Middle frontal gyrus (tissue), 1 donor: Measurements from ENCODE around the gene PCDHGA8.
"Not testable (repeated sequence)": the region's sequence is repeated elsewhere in the genome, so short reads cannot be mapped to it uniquely, and the experiment has no call there.

Experiments used
- DNase-seq: peaks from one replicate; pipeline ENCODE4 v3.0.0-alpha.2; 2015; ENCODE audit warnings: low spot score; ENCODE audit errors: extremely low spot score

Gene PCDHGA8

DNA sequence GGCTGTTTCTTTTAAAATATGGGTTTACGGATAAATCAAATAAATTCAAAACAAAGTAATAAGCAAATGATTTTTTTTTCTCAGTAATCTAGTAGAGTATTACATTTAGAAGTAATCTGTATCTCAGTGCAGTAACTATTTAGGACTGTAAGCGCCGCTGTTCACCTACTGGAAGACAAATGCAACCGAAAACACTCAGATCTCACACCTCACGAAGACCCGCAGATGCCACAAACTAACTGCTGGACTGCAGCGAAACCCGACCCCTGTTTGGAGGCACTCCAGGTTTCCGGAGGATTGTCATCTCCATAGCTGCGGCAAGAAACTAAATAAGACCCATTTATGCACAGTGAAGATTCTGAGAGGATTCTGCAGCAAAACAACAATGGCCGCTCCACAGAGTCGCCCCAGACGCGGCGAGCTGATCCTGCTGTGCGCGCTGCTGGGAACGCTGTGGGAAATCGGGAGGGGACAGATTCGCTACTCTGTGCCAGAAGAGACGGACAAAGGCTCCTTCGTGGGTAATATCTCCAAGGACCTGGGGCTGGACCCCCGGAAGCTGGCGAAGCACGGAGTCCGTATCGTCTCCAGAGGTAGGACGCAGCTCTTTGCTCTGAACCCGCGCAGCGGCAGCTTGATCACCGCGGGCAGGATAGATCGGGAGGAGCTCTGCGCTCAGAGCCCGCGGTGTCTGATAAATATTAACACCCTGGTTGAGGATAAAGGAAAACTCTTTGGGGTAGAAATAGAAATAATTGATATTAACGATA is at the start of gene PCDHGA8:
Gene PCDHGA8, plus strand, starts transcription at position 205 of the 770 bp plus-strand sequence. Its CDS starts 181 bp downstream, at position 386.
- DNase-seq, result no peak

DNA sequence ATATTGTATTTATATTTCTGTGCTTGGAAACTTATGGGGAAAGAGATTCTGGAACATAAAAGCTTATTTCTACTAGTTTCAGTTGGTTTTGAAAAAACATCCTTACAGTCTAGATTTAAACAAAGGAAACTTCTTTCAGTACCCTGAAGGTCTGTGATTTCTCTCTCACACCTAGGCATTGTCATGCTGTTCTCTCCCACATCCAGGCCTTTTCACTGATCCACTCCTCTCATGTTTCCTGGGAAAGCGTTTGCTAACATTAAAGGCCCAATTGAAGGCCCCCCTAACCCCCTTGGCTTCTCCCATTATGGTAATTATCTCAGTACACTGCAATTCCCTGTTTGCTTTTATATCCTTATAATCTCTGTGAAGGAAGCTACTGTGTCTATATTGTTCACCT is 49.7 kb upstream of the PCDHGA8 start:
- DNase-seq, result no peak

DNA sequence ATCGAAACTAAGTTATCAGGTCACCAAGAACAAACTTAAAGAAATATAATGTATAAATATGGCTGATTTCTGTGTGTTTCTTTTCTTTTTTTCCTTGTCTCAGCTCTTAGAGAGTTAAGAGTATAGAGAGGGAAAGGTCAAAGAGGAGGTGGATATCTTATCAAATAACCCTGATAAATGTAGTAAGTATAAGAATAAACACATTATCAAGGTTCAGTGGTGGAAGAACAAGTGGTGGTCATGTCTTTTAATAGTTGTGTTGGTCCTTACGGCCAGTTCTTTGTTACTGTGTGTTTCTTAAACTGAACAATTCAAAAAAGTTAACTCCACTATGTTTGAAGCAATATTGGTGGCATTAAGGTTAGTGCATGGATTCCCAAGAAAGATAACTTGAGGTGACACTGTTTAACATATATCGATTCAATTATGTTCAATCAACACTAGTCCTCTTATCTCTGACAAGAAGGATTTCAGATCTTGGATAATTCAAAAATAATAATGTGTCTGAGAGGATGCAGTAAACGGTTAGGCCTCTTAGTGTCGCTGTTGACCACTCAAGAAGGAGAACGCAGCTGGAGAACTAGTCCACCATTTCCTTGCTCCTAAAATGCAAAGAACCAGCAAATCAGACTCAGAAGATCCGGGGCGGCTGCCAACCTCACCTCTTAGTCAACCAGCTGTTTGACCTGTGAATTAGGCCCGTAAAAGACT is 49.0 kb upstream of the PCDHGA8 start, which contains the start of gene PCDHGA3:
Gene PCDHGA3, plus strand, starts transcription at position 588 of the 711 bp plus-strand sequence. CDS start 205 bp downstream, outside the sequence.
- DNase-seq, result no peak

DNA sequence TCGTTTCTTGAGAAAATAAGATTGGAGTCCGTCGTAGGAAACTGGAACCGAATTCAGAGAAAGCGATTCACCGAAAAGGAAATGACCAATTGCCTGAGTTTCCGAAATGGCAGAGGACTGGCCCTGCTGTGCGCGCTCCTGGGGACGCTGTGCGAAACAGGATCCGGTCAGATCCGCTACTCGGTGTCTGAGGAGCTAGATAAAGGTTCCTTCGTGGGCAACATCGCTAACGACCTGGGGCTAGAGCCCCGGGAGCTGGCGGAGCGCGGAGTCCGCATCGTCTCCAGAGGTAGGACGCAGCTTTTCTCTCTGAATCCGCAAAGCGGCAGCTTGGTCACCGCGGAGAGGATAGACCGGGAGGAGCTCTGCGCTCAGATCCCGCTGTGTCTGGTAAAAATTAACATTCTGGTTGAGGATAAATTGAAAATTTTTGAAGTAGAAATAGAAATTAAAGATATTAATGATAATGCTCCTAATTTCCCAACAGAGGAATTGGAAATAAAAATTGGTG is 48.4 kb upstream of the PCDHGA8 start:
- no peak for DNase-seq

DNA sequence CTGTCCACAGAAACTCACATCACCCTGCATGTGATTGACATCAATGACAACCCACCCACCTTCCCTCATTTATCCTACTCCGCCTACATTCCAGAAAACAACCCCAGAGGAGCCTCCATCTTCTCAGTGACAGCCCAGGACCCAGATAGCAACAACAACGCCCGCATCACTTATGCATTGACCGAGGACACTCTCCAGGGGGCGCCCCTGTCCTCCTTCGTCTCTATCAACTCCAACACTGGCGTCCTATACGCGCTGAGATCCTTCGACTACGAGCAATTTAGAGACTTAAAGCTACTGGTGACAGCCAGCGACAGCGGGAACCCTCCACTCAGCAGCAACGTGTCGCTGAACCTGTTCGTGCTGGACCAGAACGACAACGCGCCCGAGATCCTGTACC is 47.1 kb upstream of the PCDHGA8 start:
- no peak for DNase-seq

DNA sequence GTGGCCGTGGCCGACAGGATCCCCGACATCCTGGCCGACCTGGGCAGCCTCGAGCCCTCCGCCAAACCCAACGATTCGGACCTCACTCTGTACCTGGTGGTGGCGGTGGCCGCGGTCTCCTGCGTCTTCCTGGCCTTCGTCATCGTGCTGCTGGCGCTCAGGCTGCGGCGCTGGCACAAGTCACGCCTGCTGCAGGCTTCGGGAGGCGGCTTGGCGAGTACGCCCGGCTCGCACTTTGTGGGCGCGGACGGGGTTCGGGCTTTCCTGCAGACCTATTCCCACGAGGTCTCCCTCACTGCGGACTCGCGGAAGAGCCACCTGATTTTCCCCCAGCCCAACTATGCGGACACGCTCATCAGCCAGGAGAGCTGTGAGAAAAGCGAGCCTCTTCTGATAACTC is 46.4 kb upstream of the PCDHGA8 start:
- not testable (repeated sequence) for DNase-seq

DNA sequence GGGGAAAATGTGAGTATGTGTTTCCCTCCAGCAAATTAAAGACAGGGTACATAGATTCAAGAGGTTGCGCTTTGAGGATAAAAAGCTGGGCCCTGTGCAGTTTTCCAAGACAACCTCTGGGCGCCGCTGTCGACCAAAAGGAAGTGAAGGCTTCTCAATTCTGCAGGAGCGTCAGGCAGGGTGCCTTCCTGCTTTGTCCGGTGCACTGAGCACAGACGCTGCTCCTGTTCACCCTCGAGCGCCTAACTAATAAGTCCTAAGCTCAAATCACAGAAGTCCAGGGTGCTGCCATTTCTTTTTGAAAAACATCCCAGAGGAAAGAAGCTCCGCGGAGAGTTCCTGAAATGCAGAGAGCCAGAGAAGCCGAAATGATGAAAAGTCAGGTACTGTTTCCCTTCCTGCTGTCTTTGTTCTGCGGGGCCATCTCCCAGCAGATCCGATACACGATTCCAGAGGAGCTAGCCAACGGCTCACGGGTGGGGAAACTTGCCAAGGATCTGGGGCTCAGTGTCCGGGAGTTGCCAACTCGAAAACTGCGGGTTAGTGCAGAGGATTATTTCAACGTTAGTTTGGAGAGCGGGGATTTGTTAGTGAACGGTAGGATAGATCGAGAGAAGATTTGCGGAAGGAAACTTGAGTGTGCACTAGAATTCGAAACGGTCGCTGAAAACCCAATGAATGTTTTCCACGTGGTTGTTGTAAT is 42.4 kb upstream of the PCDHGA8 start, which contains the start of gene PCDHGB1:
Gene PCDHGB1, plus strand, starts transcription at position 183 of the 703 bp plus-strand sequence. Its CDS starts 162 bp downstream, at position 345.
- DNase-seq, result no peak

DNA sequence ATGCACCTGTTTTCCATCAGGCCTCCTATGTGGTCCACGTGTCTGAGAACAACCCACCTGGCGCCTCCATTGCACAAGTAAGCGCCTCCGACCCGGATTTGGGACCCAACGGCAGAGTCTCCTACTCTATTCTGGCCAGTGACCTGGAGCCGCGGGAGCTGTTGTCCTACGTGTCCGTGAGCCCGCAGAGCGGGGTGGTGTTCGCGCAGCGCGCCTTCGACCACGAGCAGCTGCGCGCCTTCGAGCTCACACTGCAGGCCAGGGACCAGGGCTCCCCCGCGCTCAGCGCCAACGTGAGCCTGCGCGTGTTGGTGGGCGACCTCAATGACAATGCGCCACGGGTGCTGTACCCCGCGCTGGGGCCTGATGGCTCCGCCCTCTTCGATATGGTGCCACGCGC is 40.8 kb upstream of the PCDHGA8 start:
- no peak for DNase-seq

DNA sequence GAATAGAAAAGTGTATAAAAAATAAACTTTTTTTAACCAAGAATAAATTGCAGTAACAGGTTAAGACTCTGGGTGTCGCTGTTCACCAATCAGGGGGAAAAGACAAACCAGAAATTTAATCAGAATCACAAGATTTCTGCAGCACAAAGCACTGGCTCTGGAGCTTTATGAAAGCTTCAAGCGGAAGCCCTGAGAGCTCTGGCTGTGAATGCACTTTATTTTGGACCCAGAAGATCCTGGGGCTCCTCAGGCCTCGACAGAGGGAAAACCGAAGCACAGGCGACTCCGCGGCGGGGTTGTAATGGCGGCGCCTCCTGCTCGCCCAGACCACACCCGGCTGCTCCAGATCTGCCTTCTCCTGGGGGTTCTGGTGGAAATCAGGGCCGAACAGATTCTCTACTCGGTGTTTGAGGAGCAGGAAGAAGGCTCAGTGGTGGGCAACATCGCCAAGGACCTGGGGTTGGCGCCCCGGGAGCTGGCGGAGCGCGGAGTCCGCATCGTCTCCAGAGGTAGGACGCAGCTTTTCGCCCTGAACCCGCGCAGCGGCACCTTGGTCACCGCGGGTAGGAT is 37.4 kb upstream of the PCDHGA8 start, which contains the start of gene PCDHGA4:
Gene PCDHGA4, plus strand, starts transcription at position 122 of the 570 bp plus-strand sequence. Its CDS starts 87 bp downstream, at position 209.
- DNase-seq, result no peak

DNA sequence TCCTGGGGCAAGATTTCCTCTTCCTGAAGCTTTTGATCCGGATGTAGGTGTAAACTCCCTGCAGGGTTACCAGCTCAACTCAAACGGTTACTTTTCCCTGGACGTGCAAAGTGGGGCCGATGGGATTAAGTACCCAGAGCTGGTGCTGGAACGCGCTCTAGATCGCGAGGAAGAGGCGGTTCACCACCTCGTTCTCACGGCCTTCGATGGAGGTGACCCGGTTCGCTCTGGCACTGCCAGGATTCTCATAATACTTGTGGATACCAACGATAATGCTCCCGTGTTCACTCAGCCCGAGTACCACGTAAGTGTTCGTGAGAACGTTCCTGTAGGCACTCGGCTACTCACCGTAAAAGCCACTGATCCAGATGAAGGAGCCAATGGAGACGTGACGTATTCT is 36.8 kb upstream of the PCDHGA8 start:
- DNase-seq, result no peak

DNA sequence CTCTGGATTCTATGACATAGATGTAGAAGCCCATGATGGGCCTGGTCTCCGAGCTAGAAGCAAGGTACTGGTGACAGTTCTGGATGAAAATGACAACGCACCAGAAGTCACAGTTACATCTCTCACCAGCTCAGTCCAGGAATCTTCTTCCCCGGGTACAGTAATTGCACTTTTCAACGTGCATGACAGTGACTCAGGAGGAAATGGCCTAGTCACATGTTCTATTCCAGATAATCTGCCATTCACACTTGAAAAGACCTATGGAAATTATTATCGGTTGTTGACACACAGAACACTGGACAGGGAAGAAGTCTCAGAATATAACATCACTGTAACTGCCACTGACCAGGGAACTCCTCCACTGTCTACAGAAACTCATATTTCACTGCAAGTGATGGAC is 36.3 kb upstream of the PCDHGA8 start:
- no peak for DNase-seq

DNA sequence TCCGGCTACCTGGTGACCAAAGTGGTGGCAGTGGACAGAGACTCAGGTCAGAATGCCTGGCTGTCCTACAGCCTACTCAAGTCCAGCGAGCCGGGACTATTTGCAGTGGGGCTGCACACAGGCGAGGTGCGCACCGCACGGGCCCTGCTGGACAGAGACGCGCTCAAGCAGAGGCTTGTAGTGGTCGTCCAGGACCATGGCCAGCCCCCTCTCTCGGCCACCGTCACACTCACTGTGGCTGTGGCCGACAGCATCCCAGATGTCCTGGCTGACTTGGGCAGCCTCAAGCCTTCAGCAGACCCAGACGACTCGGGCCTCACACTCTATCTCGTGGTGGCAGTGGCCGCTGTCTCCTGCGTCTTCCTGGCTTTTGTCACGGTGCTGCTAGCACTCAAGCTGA is 35.5 kb upstream of the PCDHGA8 start:
- DNase-seq, result no peak

DNA sequence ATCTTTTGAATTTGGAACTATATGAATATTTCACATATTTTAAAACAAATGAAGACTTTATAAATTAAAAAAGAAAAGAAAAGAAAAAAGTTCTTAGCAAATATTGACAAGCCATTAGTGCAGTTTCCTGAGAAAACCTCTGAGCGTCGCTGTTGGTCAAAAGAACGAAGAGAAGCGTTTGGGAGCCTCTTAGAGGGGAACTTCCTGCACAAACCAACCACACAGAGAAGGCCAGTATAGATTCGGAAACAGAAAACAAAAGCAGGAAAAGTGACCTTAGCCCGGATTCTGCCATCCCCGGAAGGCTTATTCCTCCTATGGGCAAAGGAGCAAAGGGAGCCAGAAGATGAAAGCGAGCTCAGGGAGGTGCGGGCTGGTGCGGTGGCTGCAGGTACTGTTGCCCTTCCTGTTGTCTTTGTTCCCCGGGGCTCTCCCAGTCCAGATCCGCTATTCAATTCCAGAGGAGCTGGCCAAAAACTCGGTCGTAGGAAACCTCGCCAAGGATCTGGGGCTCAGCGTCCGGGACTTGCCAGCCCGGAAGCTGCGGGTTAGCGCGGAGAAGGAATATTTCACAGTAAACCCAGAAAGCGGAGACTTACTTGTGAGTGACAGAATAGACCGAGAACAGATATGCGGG is 32.5 kb upstream of the PCDHGA8 start, which contains the start of gene PCDHGB2:
Gene PCDHGB2, plus strand, starts transcription at position 205 of the 637 bp plus-strand sequence. Its CDS starts 142 bp downstream, at position 347.
- no peak for DNase-seq

DNA sequence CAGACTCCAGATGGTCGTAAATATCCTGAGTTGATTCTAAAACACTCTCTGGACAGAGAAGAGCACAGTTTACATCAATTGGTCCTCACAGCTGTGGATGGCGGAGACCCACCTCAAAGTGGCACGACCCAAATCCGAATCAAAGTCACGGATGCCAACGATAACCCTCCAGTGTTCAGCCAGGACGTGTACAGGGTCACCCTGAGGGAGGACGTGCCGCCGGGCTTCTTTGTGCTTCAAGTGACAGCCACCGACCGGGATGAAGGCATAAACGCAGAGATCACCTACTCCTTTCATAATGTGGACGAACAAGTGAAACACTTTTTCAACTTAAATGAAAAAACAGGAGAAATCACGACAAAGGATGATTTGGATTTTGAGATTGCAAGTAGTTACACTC is 31.7 kb upstream of the PCDHGA8 start:
- DNase-seq, result no peak

DNA sequence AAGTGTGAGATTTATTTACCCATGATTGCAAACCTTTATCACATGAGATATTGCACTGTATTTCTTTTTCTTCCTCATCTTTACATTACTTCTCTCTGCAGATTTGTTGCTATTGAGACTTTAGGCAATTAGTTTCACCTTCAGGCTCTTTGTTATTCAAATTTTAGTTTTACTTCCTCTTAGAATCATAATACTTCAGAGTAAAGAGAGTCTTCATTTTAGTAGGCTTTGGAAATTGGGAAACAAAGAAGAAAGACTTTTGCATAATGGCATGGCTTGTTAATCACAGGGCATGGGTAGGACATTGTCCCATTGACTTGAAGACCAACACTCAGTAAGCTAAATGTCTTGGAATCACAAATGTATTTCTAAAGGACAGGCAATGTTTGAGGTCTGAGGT is 29.7 kb upstream of the PCDHGA8 start:
- no peak for DNase-seq

DNA sequence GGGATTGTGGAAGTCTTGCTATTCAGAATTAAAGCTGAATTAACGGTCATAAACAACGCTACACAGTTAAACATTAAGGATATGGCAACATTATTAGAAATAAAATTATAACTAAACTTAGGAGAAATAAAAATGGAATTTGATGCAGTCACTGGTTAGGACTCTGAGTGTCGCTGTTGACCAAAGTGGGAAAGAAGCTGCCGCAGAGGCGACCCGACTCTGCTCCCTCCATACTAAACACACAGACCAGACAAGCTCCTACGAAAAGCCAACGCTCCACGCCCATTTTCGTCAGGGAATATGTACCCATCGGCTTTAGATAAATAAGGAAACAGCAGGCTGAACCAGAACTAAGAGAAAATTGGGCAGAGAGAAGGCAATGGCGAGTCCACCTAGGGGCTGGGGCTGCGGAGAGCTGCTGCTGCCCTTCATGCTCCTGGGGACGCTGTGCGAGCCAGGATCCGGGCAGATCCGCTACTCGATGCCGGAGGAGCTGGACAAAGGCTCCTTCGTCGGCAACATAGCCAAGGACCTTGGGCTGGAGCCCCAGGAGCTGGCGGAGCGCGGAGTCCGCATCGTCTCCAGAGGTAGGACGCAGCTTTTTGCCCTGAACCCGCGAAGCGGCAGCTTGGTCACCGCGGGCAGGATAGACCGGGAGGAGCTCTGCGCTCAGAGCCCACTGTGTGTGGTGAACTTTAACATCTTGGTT is 28.3 kb upstream of the PCDHGA8 start, which contains the start of gene PCDHGA5:
Gene PCDHGA5, plus strand, starts transcription at position 211 of the 709 bp plus-strand sequence. Its CDS starts 169 bp downstream, at position 380.
- no peak for DNase-seq

DNA sequence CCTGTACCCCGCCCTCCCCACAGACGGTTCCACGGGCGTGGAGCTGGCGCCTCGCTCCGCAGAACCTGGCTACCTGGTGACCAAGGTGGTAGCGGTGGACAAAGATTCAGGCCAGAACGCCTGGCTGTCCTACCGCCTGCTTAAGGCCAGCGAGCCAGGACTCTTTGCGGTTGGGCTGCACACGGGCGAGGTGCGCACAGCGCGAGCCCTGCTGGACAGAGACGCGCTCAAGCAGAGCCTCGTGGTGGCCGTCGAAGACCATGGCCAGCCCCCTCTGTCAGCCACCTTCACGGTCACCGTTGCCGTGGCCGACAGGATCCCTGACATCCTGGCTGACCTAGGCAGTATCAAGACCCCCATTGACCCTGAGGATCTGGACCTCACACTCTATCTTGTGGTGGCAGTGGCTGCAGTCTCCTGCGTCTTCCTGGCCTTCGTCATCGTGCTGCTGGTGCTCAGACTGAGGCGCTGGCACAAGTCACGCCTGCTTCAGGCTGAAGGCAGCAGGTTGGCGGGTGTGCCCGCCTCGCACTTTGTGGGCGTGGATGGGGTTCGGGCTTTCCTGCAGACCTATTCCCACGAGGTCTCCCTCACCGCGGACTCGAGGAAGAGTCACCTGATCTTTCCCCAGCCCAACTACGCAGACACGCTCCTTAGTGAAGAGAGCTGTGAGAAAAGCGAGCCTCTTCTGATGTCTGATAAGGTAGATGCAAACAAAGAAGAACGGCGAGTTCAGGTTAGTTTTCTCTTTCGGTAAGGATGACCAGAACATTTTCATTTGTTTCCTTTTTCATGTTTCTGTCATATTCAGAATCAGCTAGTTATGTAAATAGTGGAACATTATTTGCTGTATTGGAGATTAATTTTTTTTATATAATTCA is 26.2 kb upstream of the PCDHGA8 start:
- DNase-seq, result no peak

DNA sequence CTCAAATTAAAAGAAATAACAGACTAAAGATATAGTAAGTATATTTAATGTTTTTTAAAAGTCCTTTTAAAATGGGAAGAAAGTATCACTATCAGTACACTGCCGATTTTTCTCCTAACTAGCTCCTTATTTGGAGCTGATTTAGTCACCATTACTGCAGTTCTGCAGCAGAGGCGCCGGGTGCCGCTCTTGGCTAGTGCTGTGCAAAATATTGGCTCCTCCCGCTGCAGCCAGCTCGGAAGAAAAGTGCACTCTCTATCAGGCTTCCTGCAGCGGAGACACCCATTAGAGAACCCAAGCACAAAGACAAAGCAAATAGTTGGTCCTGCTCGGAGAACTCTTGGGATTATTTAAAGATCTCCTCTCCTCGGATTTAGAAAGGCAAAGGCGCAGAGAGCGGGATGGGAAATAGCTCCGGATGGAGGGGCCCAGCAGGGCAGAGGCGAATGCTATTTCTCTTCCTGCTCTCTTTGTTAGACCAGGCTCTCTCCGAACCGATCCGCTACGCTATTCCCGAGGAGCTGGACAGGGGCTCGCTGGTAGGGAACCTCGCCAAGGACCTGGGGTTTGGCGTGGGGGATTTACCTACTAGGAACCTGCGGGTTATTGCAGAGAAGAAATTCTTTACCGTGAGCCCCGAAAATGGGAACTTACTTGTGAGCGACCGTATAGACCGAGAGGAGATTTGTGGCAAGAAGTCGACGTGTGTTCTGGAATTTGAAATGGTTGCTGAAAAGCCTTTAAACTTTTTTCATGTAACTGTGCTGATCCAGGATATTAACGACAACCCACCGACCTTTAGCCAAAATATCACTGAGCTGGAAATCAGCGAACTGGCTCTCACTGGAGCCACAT is 22.2 kb upstream of the PCDHGA8 start, which contains the start of gene PCDHGB3:
Gene PCDHGB3, plus strand, starts transcription at position 249 of the 855 bp plus-strand sequence. Its CDS starts 153 bp downstream, at position 402.
- DNase-seq, result no peak
